DMS53 (cell line): ENCODE results near the gene LRRC56.
A peak's percentile ranks its signal among the peaks of the same experiment; 100 is the strongest.
"Not testable (repeated sequence)": the region's sequence is repeated elsewhere in the genome, so short reads cannot be mapped to it uniquely, and the experiment has no call there.

ENCODE experiments used
- DNase-seq: peaks from one replicate; lab custom pipeline; 2025; lab: John Stamatoyannopoulos, UW

LRRC56 gene

DNA sequence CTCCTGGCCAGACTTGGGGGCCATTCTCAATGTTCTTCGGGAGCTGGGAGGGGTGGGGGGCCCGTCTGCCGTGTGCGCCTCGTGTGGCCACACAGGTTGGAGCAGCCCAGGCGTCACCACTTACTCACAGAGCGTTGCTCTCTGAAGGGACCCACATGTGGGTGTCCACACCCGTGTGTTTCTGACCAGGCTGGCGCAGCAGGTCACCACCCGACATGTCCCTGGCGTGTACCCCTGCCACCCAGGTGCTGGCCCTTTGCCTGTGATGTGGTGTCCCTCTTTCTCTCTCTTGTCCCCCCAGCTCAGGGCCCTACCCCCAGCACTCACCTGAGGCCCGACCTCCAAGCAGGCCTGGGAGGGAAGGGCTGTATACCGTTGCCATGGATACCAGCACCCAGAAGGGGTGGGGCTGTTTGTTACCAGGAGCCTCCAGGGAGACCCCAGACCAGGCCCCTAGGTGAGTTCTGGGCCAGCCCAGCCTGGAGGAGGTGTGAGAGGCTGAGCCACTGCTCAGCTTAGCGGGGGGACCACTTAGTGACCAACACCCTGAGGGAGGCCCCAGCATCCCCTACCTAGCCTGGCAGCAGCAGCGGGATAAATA, 21.8 kb downstream of the LRRC56 start:
- no peak for DNase-seq

DNA sequence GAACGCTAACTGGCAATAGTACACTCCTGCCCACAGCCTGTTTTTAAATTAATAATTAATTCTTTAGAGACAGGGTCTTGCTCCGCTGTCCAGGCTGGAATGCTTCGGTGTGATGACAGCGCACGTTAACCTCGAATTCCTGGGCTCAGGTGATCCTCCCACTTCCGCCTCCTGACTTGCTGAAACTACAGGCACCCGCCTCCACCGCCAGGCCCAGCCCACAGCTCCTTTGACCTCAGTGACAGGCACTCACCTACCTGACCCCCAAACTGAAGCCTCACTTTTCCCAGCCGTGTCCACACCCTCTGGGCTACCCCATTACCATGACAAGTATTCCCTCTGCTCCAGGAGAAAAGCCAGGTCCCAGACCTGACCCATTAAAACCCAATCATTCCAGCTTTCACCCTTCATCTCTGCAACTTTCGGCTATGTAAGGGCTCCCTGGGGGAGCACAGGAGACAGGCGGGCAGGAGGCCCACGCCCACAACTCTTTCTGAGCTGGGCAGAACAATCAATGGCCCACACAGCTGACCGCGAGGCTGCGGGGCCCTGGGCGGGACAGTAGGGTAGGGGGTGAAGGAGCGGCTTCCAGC, 22.5 kb downstream of the LRRC56 start:
- peak; percentile 46 for DNase-seq

DNA sequence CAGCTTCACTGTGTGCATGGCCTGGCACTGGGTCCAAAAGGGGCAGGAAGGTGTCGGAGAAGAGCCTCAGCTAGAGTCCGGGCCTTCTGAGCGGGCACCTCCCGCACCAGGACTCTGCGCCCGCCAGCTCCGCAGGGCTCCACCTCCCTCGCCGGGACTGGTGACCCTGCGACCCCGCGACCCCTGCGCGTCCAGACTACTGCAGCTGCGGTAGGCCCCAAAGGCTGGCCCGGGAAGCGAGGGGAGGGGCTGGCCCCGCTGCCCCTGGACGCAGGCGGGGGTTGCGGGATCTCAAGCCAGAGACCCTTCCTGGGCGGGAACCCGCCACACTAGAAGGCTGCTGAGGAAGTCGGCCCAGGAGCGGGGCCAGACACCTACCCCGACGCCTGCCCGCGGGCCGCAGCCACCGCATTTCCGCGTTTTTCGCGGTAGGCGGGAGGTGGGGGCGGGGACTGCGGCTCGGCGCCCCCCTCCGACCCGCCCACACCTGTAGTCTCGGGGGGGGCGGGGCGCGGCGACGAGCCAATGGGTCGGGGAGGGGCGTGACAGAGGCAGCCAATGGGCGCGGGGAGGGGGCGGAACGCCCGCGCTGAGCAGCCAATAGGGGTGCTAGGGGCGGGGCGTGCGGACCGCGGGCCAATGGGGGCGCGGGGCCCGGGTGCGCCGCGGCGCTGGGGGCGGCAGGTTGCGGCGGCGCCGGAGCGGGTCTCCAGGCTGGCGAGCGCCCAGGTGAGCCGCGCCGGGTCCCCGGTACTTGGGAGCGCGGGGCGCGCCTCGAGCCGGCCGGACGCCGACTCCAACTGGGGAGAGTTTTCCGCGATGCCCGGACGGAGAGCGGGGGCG, 23.2 kb downstream of the LRRC56 start, which contains the start of the genes LMNTD2 and RASSF7:
LMNTD2 (minus strand) TSS at position 434 of the 843 bp plus-strand sequence; CDS start at position 412, 22 bp downstream.
RASSF7 (plus strand) TSS at position 666 of the 843 bp plus-strand sequence. CDS start 799 bp downstream, outside the sequence.
- peak; percentile 99 for DNase-seq

DNA sequence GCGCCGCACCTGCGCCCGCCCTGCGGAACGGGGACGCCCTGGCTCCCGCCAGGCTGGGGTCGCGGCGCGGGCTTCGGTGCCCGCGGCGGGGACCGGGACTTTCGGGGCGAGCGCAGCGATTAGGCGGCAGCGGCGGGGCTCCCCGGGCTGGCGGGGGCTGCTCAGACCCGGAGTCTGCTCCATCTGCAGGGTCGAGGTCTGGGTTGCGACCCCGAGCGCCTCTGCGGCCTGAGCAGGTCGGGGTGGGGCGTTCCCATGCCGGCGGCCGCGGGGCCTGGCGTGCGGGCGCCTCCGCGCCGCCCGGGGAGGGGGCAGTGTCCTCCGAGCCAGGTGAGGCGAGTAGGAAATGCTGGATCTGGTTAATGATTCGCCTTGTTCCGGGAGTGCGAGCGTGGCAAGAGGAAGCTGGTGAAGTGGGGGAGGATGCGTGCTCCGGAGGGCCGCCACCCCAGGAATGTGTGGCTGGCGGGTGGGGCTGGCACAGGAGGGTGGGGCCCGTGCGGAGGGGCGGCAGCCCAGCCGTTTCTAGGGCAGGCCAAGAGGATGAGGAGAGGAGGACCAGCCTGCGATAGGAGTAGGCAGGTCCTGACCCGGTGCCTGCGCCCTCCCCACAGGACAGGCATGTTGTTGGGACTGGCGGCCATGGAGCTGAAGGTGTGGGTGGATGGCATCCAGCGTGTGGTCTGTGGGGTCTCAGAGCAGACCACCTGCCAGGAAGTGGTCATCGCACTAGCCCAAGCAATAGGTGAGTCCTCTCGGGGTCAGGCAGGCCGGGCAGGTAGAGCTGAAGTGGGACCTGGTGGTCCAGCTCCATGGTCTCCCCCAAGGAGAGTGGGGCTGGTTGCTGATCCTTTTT, 24.0 kb downstream of the LRRC56 start:
- peak; percentile 97 for DNase-seq

DNA sequence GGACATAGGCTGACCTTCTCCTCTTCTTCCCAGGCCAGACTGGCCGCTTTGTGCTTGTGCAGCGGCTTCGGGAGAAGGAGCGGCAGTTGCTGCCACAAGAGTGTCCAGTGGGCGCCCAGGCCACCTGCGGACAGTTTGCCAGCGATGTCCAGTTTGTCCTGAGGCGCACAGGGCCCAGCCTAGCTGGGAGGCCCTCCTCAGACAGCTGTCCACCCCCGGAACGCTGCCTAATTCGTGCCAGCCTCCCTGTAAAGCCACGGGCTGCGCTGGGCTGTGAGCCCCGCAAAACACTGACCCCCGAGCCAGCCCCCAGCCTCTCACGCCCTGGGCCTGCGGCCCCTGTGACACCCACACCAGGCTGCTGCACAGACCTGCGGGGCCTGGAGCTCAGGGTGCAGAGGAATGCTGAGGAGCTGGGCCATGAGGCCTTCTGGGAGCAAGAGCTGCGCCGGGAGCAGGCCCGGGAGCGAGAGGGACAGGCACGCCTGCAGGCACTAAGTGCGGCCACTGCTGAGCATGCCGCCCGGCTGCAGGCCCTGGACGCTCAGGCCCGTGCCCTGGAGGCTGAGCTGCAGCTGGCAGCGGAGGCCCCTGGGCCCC, 24.8 kb downstream of the LRRC56 start:
- no peak for DNase-seq

DNA sequence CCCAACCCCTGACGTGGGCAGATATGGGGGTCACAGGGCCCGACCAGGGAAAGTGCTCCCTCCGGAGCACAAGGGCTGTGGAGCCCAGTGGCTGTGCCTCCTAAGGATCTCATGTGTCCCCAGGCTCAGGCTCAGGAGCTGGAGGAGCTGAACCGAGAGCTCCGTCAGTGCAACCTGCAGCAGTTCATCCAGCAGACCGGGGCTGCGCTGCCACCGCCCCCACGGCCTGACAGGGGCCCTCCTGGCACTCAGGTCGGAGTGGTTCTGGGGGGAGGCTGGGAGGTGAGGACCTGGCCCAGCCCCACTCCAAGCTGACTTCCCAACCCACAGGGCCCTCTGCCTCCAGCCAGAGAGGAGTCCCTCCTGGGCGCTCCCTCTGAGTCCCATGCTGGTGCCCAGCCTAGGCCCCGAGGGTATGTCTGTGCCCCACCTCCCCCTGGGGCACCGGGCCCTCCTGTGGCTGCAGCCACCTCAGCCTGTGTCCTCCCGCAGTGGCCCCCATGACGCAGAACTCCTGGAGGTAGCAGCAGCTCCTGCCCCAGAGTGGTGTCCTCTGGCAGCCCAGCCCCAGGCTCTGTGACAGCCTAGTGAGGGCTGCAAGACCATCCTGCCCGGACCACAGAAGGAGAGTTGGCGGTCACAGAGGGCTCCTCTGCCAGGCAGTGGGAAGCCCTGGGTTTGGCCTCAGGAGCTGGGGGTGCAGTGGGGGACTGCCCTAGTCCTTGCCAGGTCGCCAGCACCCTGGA, 25.9 kb downstream of the LRRC56 start:
- DNase-seq, result no peak

DNA sequence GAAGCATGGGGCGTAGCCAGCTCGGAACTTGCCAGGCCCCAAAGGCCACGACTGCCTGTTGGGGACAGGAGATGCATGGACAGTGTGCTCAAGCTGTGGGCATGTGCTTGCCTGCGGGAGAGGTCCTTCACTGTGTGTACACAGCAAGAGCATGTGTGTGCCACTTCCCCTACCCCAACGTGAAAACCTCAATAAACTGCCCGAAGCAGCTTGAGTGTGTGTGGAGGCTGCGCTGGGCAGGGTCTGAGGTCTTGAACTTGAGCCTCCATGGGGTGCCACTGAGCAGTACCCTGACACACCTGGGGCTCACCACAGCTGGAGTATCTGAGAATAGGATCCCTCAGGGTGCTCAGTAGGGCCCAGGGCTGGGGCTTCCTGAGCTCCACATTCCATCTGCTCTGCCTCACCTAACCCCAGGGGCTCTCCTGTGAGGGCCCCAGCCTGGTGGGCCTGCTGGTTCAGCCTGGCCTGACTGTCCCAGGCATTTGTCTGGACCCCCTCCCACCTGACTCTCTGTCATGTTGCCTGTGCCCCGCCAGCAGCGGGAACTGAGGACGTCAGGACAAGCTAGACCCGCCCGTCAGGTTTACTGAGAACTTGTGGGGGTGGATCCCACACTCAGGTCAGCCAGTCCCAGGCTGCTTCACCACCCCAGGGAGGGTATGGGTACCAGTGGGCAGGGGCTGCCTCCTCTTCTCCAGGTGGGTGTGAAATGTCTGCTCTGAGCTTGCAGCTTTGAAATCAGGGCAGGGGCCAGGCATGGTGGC, 26.7 kb downstream of the LRRC56 start:
- no peak for DNase-seq

DNA sequence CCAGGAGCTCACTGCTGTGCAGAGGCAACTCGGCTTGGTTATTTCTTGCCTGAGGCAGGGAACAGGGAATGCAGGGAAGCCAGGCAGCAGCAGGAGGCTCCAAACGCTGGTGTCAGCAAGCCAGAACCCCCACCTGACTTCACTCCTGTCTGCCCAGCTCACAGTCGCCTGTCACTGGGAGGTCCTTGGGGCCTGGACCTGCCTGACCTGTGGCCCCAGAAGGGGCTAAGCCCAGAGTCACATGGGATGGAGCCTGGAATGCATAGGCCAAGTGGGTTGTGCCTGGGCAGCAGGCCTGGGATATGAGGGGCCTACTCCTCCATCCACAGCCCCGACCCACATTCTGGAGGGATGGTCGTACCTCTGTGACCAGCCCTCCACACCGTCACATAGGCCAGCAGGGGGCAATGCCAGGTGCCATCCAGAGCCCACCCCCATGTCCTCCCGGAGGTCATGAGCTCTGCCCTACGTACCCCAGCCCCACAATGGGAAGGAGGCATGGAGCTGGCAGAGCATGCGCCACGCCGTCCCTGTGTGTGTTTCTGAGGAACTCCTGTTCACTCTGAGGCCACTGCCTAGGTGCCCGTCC, 28.7 kb downstream of the LRRC56 start:
- DNase-seq, result peak; percentile 46

DNA sequence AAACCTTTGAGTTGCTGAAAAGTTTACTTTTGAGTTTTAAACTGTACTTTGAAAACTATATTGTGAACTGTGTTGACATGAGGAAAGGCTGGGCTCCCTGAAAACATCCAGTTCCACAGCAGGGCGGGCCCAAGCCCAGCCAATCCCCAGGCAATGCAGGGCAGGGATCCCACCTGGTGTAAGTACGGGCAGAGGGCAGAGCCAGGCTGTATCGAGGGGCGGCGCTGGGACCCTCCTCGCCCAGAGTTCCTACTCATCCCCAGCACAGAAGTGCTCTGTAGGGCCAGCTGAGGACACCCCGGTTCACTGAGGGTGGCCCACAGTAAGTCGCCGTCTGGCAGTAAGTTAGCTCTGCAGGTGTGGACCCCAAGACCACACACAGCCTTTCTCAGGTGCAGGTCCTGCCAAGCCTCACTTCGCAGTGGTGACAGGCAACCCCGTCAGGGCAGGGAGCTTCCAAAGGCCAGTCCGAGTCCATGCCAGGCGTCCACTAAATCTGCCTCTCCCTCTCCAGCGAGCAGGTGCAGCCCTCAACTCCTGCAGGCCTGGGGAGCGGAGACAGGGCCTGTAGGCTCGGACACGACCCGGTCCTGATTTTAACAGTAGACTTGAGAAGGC, 29.8 kb downstream of the LRRC56 start:
- no peak for DNase-seq

DNA sequence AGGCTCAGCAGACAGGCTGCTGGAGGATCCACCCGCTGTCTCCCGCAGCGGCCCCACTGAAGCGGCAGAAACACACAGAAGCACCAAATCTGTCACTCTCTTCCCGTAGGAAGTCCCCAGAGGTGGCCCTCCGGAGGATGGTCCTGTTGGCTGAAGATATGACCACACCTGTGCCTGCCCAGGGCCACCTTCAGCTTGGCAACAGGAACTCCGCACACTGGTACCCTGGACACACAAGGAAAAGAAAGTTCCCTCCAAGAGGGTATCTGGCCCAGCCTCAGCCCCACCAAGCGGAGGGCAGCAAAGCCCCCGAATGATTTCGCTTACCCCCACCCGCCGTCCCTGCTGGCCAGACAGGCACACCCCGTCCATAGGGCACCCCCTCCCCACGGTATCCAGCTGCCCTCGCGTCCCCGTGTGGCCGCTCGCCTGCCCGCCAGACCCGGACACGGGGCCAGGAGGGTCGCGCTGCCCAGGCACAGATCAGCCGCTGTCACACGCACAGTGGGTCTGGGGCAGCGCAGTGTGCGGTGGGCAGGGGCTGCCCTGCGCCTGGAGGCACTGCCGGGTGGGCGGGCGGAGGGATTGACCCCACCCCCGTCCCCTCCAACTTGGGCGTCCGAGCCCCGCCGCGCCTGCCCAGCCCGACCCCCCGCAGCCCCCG, 30.4 kb downstream of the LRRC56 start:
- peak; percentile 67 for DNase-seq

DNA sequence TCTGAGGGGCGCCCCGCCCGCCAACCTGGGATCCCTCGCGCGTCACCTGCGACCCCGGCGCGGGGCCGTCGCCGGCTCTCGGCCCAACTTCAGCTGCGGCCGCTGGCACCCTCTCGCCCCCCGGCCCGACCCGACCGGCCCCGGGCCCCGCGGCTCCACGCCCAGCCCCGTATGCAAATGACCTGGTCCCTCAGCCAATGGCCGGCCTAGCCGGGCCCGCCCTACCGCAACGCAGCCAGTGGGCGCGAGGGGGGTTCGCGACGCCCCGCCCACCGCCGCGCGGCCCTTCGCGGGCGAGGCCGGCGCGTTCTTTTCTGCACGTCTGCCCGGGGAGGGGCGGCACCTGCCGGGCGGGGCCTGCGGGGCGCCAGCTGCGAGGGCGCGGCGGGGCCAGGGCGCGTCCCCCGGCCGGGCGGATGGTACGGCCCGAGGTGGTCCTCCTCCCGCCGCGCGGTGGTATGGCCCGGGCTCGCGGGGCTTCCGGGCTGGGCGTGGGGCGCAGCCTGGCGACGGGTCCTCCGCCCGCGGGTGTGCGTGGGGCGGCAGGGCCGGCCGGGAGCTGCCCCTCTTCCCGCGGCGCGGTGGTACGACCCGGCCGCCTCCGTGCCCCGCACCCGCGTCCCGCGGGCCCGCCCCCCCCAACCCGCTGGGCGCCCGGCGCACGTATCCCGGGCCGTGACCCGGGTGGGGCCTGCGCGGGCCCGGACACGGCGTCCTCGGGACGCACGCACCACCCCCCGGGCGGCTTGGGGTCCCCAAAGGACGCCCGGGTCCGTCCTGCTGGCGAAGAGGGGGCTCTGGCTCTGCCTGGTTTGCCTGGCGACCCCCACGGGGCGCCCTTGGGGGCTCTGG, 31.2 kb downstream of the LRRC56 start:
- peak; percentile 99 for DNase-seq

DNA sequence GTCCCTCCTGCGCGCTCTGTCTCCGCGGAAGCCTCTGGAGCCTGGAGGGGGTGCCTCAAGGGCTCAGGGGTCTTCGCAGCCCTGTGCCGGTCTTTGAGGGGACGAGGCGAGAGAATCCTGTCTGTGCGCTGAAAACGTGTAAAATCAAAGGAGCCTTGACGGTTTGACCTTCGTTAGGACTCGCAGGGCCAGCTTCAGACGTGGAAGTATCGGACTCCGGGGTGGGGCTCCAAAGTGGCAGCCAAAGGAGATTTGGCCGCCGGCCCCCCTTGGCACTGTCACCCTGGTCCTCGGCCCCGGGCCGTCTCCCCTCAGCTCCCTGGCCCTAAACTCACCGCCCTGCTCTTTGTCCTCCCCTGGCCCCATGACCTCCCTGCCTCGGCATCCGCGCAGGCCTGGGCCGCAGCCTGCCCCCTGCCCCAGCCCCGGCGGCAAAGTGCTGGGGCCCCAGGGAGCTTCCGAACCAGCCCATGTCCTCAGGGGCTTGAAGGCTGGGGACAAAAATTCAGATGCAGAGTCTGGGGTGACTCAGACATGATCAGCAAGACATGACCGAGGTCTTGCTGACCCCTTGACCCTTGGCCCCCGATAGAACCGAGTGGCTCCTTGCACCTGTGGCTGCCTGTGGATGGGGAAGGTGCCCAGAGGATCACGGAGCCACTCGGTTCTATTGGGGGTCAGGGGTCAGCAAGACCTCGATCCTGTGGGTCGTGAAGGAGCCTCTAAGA, 32.0 kb downstream of the LRRC56 start:
- DNase-seq, result peak; percentile 58

DNA sequence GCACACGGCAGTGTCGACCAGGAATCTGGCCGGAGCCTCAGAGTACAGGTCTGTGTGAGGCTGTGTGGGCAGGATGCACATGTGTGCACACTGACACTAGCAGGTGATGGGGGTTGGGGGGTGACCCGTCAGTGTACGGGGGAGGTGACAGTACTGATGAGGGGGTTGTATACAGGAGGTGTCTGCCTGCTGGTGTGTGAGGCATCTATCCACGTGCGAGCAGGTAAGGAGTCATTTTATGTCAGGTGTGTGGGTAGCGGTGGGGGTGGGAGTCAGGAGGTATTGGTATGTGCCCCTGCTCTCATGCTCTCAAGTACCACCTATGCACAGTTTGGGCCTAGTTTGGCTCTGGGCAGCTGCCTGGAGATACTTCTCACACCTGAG, 34.5 kb downstream of the LRRC56 start:
- no peak for DNase-seq

DNA sequence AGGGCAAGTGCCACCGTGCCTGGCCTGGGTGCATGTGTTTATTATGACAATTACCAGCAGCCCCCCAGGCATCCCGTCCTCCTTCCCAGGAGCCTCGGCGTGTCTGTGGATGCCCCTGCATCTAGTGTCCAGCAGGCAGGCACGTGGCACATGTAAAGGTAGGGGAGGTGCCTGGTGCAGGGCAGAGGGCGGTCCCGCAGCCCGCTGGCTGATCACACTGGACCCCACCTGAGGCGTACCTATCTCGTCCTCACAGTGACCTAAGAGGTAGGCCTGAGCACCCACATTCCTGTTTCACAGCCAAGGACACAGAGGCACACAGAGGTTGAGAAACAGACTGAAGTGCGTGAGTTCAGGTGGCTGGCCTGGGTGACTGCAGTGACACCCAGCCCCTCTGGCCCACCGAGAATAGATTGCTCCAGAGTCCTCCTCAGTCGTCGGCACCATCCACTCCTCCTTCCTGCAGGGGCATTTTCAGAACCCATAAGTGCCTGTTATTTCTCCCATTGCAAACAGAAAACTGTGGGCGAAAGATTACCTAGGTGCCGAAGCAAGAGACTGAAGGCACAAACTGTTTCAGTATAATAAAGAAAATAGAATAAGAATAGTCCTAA, 35.9 kb downstream of the LRRC56 start:
- no peak for DNase-seq

DNA sequence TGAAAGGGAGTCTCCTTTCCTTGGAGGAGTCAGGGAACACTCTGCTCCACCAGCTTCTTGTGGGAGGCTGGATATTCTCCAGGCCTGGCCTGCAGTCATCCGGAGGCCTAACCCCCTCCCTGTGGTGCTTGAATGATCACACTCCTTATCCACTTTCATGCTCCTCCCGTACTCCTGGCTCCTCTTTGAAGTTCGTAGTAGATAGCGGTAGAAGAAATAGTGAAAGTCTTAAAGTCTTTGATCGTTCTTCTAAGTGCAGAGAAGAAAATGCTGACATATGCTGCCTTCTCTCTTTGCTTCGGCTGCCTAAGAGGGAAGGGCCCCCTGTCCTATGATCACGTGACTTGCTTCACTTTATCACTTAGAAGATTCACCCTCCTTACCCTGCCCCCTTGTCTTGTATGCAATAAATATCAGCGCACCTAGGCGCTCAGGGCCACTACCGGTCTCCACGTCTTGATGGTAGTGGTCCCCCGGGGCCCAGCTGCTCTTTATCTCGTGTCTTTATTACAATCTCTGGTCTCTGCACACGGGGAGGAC, 36.8 kb downstream of the LRRC56 start:
- DNase-seq, result not testable (repeated sequence)

DNA sequence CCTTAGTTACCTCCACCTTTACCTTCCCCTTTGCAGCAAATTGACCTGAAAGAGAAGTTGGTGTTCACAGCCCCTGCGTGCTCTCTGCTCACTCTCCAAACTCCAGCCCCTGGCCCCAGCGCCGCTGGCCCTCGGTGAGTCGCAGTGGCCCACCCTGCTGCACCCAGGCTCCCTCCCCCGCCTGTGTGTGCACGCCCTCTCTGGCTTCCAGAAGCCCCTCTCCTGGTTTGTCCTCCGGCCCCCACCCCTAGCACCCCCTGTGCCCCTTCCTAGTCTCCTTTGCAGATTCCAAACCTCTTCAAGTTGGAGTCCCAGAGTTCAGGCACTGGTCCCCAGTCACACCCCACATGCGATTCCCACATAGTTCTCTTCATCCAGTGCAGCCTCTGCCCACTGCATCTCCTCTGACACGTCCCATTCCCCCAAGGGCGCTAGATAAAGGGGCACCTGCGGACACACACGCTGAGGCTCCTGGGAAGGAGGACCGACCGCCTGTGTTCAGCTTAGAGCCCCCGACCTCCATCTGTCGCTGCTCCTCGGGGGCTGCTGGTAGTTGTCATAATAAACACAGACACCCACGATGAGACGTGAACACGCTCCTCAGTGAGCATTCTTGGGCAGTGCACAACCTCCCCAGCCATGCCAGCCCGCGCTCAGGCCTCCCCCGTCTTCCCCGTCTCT, 37.4 kb downstream of the LRRC56 start:
- DNase-seq, result peak; percentile 55
